Measurements from ENCODE around the gene PTPRH.
A peak's percentile ranks its signal among the peaks of the same experiment; 100 is the strongest.
"Not testable (repeated sequence)": the region's sequence is repeated elsewhere in the genome, so short reads cannot be mapped to it uniquely, and the experiment has no call there.

PTPRH gene

GRCh38 chr19:55156202-55157063 lies 52.9 kb downstream of the PTPRH start:
- DNase-seq, result peak; percentile 32

GRCh38 chr19:55155784-55156183 lies 53.5 kb downstream of the PTPRH start:
- DNase-seq, result not testable (repeated sequence)

- DNase-seq, result no peak
These were observed 55.5 kb downstream of the PTPRH start for GRCh38 chr19:55153652-55154264.

- peak; percentile 38 for DNase-seq
These were observed 57.3 kb downstream of the PTPRH start for GRCh38 chr19:55152017-55152416.

- no peak for DNase-seq
These were observed 60.0 kb downstream of the PTPRH start, which contains the start of gene TNNT1 for GRCh38 chr19:55149078-55150003. Gene TNNT1 (minus strand): TSS chr19:55149206. CDS start chr19:55147157, 2,049 bp downstream.

- no peak for DNase-seq
These were observed 61.6 kb downstream of the PTPRH start for GRCh38 chr19:55147545-55148251.

- no peak for DNase-seq
These were observed 62.5 kb downstream of the PTPRH start for GRCh38 chr19:55146705-55147273.

GRCh38 chr19:55146078-55146704 lies 63.1 kb downstream of the PTPRH start:
- DNase-seq, result no peak

GRCh38 chr19:55145232-55145631 lies 64.1 kb downstream of the PTPRH start:
- DNase-seq, result no peak

- DNase-seq, result no peak
These were observed 67.6 kb downstream of the PTPRH start for GRCh38 chr19:55141696-55142095.

- no peak for DNase-seq
These were observed 71.4 kb downstream of the PTPRH start for GRCh38 chr19:55137915-55138314.

- no peak for DNase-seq
These were observed 72.8 kb downstream of the PTPRH start for GRCh38 chr19:55136399-55137102.

GRCh38 chr19:55134736-55135135 lies 74.6 kb downstream of the PTPRH start:
- DNase-seq, result no peak

GRCh38 chr19:55133639-55134444 lies 75.5 kb downstream of the PTPRH start:
- no peak for DNase-seq

GRCh38 chr19:55132453-55133129 lies 76.7 kb downstream of the PTPRH start:
- DNase-seq, result no peak

GRCh38 chr19:55131421-55131820 lies 77.9 kb downstream of the PTPRH start:
- no peak for DNase-seq

Measured in DMS 273 treated with DMSO at 0.1 percent for 48 hours (cell line).